CD4-positive, alpha-beta T cell treated with Interleukin-6 at 100 ng/mL for 8 hours (primary cell): ENCODE results near the gene PIK3R1.

Experiments used
- DNase-seq: peaks from one replicate; pipeline ENCODE4 v3.0.0-alpha.2; 2020; ENCODE audit warnings: mixed read lengths, low spot score

Gene PIK3R1

DNA sequence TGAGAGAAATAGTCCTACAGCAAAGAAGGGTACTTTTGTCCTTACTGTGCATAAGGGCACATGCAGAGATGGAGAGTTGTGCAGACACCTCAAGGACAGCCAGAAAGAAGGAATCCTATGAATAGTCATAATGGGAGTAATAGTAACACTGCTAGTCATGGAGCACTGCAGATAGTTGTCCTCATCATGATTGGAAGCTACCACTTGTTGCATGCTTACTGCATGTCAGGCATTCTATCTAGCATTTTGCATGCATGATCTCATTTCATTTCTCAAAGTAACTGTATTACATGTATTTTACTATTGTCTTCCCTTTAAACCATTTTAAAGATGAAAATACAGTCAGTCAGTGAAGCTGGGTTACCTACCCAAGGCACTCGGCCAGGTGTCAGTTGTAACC is 81.3 kb downstream of the PIK3R1 start:
- DNase-seq: no peak

DNA sequence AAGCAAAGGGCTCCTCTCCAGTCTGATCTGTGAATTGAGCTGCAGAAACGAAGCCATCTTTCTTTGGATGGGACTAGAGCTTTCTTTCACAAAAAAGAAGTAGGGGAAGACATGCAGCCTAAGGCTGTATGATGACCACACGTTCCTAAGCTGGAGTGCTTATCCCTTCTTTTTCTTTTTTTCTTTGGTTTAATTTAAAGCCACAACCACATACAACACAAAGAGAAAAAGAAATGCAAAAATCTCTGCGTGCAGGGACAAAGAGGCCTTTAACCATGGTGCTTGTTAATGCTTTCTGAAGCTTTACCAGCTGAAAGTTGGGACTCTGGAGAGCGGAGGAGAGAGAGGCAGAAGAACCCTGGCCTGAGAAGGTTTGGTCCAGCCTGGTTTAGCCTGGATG is 82.1 kb downstream of the PIK3R1 start:
- no peak for DNase-seq

DNA sequence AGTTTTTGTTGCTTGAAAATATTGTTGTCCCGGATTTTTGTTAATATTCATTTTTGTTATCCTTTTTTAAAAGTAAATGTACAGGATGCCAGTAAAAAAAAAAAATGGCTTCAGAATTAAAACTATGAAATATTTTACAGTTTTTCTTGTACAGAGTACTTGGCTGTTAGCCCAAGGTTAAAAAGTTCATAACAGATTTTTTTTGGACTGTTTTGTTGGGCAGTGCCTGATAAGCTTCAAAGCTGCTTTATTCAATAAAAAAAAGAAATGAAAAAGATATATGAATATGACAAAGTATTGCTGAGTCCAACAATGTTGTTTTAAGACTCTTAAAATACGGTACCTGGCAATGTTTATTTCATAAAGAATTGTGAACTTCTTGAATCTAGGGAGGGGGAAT is 82.9 kb downstream of the PIK3R1 start:
- no peak for DNase-seq

DNA sequence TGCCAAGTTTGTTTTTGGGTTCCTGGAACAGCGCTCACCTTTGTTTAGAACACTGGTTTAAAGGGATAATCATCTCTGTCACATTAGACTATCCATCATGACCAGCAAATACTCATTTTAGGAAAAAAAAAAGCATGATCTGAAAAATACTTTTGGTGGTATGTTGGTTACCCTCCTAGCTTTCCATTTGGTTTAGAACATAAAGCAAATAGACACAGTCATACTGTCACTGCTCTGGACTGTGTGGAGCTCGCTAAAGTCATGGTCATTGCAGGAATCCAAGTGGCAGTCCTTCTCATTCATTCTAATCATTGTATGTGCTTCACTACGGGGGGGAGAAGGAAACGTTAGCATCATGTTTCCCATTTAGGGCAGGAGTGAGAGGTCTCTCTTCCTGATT is 83.5 kb downstream of the PIK3R1 start:
- DNase-seq: no peak

DNA sequence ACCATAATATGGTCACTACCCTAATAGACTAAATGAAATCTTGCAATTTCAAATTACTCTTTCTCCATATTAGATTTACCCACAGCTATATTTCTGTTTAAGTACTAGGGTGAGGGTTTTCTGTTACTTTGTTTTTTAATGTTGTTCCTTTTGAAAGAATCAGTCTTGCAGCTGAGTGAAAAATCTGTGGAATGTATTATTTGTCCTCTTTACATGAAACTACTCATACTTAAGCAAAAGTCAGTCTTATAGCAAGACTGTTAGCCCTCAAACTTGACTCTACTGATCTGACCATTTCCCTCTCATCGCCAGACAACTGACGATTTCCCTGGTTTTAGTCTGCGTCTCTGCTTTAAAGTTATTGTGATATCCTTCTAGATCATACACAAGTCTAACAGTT is 84.0 kb downstream of the PIK3R1 start:
- DNase-seq: no peak

DNA sequence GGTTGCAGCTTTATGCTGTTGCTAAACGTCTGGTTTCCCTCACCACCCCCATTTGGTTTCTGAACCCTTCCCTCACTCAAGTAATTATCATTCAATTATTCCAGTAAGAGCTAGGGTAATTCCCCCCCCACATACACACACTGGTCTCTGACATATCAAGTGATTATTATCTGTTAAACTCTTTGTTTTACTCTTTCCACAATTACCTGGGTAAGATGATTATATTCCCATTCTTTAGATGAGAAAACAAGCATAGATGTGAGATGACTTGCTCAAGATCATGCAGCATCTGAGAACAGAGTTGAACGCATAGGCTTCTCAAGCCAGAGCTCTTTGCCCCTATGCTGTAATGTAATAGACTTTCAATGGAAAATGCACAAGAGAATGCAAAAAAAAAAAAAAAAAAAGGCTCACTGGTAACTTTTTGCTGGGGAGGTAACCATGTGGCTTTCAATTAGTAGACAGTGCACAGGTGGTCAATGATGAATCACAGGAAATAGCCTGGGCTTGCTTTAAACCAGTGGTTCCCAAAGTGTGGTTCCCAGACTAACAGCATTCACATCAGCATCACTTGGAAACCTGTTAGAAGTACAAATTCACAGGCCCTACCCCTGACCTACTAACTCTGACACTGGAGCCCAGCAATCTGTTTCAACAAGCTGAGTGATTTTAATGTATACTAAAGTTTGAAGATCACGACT is 87.6 kb downstream of the PIK3R1 start:
- DNase-seq: no peak

DNA sequence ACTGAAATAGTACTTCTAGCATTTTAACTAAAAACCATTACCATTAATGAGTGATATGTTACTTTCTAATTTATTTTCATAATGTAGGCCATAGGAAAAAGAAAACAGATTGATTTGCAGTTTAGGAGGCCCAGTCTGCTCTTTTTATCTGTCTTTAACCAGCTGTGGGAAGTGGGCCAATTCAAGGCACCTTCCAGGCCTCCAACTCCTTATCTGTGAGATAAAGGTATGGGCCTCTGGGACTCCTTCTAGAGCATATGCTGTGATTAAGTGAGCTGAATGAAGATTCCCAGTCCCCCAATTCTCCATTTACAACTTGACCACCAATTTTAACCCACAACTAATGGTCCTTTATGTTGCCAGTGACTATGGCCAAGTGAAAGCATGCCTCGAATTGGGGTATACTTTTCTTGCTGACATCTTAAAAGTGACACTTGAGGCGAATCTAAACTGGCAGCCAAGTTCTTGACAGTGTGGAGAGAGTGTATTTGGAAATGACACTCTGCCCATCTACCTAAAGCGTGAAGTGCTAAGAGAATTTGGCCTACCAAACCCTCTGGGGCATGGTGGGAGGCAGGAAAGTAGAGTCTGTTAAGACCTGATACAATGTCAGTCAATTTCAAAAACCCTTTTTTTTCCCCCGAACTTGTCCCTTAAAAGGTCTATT is 88.3 kb downstream of the PIK3R1 start:
- no peak for DNase-seq

DNA sequence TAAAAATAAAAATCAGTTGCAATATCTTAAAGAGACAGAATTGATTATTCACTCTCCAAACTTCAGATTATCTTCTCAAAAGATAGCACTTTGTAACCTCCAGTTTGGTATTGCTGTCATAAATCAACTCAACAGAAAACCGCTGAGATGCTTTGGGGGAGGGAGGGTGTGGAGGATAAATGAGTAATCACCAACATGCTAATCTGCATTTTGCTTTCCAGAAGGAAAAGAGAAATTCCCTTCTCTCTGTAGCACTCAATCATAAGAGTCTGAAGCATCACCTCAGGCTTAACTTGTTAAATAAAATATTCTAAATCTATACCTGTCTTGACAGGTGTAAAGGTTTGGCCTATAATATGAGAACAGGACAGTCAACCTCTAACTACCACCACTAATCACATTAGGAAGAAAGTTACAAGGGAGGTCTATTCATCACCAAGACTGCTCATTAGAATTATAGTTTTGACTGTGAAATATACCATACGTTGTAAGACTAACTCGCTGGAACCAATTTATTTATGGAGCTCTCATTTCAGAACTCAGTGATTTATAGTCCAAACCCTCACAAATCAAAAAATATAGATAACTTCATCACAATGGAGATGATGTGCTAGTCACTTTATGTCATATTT is 89.0 kb downstream of the PIK3R1 start:
- no peak for DNase-seq

DNA sequence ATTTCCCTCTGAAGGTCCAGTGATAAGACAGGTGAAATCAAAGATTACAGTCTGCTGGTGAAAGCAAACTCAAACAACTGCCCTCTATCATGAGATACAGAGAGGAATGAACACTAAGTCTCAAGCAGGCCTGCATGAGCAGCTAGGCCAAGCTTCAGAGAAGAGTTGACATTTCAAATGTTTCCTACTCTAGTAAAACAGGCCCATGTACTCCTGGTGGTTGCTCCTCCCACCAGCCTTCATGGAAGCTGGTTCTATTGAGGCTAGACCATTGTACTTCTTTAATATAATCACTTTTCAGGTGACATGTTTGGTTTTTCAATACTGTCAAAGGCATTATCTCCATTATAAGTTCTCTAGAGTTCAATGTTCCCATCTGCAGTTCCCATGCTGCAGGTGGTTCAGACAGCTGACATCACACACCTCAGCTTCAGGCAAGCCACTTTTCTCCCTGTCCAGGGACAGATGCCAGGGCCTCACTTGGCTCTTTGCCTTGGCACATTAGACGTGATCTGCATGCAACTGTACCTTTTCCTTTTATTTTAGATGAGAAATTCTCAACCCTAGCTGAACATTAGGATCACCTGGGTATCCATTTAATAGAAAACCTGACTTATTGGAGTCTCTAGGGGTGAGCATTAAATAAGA is 89.8 kb downstream of the PIK3R1 start:
- no peak for DNase-seq

DNA sequence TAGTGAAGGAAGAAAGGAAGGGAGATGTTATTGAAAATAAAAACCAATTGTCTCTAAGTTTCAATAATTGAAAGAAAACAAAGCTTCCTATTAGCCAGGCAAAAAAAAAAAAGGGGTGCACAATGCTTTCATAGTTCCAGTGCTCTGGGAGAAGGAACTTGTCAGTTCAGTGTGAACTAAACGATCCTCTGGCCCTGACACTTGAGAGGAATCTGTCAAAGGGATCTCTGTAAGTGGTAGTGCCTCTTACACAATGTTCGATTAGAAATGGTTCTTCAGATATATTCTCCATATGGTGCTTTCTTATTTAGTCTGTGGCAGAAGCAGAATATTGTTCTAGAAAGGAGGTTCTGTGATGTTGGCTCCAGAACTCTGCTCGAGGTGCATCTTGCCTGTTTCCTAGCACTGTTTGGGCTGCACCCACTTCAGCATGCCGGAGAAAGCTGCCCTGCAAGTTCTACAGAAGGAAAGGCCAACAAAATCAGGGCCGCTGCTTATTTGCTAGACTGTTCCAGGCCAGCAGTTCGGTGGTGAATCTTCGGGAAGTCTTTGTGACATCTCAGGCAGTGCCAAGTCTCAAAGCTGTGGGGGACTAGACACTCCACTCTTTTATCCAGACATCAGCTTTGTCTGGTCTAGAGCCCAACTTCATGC is 90.9 kb downstream of the PIK3R1 start:
- DNase-seq: no peak

DNA sequence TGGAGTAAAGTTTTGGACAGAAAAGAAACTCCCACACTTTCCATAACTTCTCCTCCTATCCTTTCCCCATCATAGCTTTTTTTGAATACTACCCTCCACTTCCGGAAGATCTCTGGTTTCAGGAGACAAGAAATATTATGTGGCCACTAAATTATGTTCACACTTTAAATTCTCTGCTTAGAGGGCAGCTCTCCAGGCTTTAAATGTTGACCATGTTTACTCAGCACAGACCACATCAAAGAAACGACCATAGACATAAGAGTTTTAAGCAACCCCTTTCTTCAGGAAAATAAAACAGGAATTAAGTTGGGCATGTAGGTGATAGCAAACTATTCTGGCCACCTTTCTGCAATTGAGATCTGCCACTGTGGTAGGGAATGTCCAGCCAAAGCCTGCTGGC is 97.8 kb downstream of the PIK3R1 start:
- no peak for DNase-seq

DNA sequence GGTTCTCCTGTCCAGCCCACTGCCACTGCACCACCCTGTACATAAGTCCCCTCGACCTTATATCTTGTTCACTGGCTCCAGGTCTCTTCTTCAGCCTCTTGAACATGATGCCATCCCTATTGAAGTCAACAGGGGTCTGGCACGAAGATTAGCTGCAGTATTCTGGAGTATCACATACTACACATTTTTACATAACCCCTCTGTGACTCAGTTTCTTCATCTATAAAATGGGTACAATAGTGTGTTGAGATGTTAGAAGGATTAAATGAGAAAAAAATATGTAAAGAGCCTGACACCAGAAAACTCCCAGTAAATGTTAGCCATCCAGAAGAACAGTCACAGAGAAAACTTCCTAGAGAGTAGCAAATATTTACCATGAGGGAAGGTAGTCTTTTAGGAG is 98.9 kb downstream of the PIK3R1 start:
- no peak for DNase-seq

DNA sequence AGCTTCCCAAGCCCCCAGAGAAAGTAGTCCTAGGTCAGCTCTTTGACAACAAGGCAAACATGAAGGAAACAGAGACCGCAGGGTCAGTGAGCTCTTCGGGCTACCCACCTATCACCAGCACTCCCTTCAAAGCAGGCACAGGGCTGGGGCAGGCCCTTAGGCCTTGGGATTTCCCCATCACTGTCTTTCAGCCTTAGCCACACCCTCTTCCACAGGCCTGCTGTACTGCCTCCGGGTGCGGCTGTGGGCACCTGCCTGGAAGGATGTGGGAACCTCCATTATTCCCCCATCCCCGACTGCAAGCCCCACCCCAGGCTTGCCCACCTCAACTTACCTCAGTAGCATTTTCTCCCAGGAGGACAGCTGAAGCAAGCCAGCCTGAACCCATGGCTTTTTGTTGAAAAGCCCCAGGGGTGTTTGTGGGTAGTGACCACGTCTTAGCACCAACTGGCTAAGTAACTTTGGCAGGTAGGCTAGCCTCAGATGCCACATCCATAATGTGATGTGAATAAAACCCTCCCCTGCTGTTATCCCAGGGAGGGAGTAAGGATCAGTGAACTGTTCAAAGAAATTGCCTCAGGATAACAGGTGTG is 100.2 kb downstream of the PIK3R1 start:
- DNase-seq: peak; percentile 14

DNA sequence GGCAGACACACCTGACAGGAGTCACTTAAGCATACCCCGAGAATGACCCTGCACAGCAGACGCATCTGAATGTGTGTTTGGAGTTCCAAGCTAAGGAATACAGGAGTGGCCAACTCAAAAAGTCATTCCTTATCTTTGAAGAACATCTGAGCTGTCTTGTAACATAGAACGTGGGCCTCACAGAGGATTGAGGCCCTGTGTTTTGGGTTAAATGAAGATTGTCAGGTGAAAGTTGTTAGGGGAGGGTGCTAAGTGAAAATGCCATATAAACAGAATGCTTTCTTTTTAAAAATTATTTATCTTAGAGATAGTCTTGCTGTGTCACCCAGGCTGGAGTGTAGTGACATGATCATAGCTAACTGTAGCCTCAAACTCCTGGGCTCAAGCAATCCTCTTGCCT is 100.9 kb downstream of the PIK3R1 start:
- no peak for DNase-seq

DNA sequence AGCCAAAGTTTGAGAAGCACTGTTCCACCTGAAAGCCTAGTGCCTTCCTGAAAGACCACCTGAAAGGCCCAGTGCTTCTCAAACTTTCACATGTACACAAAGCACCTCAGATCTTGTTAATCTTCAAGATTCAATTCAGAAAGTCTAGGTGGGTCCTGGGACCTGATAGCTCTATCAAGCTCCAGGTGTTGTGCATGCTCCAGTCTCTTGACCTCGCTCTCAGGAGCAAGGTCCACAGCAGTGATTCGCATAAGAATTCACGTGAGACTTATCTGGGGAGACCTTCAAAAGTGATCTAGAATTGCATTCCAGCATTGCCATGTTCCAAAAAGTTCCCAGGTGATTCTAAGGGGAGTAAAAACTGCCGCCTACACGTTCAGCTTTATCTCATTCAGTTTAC is 102.1 kb downstream of the PIK3R1 start:
- DNase-seq: no peak

DNA sequence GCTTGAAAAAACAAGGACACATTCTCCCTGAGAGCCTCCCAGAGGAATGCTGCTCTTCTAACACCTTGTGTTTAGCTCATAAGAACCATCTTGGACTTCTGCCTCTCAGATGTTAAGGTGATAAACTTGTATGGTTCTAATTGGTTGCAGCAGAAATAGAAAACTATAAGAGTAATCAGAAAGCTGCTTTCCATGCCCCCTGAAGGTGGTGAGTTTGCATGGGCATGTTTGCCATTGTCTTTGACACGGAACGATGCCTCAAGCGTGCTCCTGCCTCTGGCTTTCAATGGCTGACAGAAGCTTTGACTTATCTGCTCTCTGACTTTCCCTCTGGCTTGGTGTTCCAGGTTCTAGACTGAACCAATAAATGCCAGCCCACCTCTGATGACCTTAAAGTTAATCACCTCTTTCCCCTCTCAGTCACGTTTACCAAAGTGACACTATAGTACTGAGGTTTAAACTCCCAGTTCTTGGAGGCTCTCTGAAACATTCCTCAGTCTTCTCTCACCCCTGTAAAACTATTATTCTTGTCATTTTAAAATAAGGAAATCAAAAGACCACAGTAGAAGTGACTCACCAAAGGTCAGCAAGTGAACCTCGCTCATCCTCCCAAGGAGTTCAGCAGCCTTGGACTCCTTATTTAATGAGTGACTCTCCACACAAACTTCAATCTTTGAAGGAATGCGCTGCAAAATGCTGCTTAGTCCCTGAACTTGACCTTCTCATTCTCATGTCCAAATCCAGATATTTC is 103.6 kb downstream of the PIK3R1 start:
- no peak for DNase-seq

DNA sequence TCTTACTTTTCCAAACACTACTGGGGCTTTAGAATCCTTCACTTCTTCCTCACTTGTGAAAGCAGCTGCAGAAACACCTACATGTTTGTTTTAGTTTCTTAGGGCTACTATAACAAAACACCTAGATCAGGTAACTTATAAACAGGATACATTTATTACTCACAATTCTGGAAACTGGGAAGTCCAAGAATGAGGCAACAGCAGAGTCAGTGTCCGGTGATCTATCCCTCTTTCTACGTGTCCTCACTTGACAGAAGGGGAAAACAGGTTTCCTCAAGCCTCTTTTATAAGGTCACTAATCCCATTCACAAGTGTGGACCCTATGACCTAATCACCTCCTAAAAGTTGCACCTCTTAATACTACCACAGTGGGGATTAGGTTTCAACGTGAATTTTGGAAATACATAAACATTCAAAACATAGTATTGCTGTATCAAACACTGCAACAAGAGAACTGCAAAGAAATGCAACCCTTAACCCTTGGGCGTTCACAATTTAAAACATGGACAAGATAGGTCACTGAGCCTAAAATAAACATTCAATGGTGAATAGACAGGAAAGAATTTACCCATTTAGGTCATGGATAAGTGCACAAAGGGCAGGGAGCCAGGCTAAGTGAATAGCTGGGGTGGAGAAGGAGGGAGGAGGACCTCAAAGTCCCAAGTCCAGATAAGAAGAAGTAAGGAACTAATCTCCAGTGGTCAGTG is 104.3 kb downstream of the PIK3R1 start:
- no peak for DNase-seq

DNA sequence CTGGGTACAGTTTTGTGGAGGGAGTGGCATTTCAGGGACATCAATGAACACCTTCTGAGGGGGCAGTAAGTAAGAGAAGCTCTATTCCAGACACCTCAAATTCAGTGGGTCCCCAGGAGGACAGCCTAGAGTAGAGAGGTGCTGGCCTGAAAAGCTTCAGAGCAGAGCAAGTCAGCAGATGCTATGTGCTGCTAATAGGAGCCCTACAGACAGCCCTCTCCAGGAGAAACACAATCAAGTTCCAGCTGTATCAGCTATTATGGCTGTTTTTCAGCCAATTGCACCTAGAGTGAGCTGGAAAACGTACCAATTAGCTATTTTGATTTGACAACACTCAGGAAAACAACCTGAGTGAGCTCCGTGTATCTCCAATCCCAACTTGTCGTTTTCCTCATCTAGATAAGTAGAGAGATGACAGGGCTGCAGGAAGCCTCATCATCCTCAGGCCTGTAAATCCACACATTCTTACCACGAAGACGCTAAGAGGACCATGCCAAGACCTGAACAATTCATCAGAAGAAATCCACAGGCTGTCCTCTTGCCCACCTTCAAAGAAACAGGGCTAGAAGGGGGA is 104.9 kb downstream of the PIK3R1 start:
- DNase-seq: no peak

DNA sequence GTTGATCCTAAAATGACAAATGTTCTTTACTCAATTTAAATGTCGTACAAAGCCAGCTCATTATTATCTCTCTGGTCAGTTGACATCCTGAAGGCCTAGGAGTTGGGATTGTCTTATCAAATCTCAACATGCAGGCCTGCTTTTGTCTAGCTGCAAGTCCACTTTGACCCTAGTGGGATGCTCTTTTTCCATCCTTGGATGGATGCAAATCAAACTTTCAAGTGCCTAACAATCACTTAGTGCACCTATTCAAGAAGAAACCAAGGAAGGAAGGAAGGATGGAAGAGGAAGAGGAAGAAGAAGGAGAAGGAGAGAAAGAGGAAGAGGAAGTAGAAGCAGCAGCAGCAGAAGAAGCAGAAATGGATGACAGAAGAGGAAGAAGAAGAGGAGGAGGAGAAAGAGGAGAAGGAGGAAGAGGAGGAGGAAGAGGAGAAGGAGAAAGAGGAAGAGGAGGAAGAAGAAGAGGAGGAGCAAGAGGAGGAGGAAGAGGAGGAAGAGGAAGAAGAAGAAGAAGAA is 109.6 kb downstream of the PIK3R1 start:
- DNase-seq: no peak
